ENCODE data around the gene CEP112. TPM values are rescaled to one million over a fixed set of nuclear protein-coding genes. Genes with fewer than 3 reads are reported as not detected.

CEP112 gene
- total RNA-seq, 1 experiment from 2014 or later, result 9.5 TPM

GRCh38 chr17:66138120-66138519 is 53.8 kb downstream of the CEP112 start:
- no peak for DNase-seq (ENCODE audit: low read depth, low spot score)
- Histone ChIP-seq H3K4me3 (ENCODE audit: low read depth in 2 of 2, low read length in 2 of 2) (no peak overlapping the region), H3K4me1 (ENCODE audit: control insufficient read depth, insufficient read depth, low read length) (no peaks in the 10 kb centered on the region), H3K9me3 (ENCODE audit: control insufficient read depth, insufficient read depth, low read depth, low read length) (no peaks in the 10 kb centered on the region), H3K27me3 (ENCODE audit: control insufficient read depth, insufficient read depth, low read length) (no peaks in the 10 kb centered on the region), H3K36me3 (ENCODE audit: control insufficient read depth, insufficient read depth, low read length) (no peaks in the 10 kb centered on the region), H3K27ac (ENCODE audit: low read length) (no peak overlapping the region)
- in situ Hi-C loops (cut with HindIII; ENCODE audit: low pct_unique_long_range_greater_than_20kb, low sequenced_read_pairs), result no loop called here
- POLR2A ChIA-PET, result no interaction called here
- intact Hi-C loops (cut with micrococcal nuclease; ENCODE audit: unreplicated experiment), result no loop called here
- BruUV-seq (replicated peaks), result no TSS peak
- CTCF ChIA-PET, result no interaction called here
- TF ChIP-seq TCF7L2 (IDR thresholded peaks at IDR 0.05; ENCODE audit: low read depth, low read length) (no peak), SIN3A (IDR thresholded peaks at IDR 0.05; ENCODE audit: borderline replicate concordance, insufficient read depth, low read depth, low read length) (no peak), POLR2AphosphoS5 (IDR thresholded peaks at IDR 0.05; ENCODE audit: low read depth, low read length) (no peak)
- TF ChIP-seq, protein P1, sequence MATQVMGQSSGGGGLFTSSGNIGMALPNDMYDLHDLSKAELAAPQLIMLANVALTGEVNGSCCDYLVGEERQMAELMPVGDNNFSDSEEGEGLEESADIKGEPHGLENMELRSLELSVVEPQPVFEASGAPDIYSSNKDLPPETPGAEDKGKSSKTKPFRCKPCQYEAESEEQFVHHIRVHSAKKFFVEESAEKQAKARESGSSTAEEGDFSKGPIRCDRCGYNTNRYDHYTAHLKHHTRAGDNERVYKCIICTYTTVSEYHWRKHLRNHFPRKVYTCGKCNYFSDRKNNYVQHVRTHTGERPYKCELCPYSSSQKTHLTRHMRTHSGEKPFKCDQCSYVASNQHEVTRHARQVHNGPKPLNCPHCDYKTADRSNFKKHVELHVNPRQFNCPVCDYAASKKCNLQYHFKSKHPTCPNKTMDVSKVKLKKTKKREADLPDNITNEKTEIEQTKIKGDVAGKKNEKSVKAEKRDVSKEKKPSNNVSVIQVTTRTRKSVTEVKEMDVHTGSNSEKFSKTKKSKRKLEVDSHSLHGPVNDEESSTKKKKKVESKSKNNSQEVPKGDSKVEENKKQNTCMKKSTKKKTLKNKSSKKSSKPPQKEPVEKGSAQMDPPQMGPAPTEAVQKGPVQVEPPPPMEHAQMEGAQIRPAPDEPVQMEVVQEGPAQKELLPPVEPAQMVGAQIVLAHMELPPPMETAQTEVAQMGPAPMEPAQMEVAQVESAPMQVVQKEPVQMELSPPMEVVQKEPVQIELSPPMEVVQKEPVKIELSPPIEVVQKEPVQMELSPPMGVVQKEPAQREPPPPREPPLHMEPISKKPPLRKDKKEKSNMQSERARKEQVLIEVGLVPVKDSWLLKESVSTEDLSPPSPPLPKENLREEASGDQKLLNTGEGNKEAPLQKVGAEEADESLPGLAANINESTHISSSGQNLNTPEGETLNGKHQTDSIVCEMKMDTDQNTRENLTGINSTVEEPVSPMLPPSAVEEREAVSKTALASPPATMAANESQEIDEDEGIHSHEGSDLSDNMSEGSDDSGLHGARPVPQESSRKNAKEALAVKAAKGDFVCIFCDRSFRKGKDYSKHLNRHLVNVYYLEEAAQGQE (IDR thresholded peaks at IDR 0.05; ENCODE audit: insufficient read depth in 1 of 2, low read depth in 2 of 2, low read length in 1 of 2), result no peak
- TF ChIP-seq, protein P2, sequence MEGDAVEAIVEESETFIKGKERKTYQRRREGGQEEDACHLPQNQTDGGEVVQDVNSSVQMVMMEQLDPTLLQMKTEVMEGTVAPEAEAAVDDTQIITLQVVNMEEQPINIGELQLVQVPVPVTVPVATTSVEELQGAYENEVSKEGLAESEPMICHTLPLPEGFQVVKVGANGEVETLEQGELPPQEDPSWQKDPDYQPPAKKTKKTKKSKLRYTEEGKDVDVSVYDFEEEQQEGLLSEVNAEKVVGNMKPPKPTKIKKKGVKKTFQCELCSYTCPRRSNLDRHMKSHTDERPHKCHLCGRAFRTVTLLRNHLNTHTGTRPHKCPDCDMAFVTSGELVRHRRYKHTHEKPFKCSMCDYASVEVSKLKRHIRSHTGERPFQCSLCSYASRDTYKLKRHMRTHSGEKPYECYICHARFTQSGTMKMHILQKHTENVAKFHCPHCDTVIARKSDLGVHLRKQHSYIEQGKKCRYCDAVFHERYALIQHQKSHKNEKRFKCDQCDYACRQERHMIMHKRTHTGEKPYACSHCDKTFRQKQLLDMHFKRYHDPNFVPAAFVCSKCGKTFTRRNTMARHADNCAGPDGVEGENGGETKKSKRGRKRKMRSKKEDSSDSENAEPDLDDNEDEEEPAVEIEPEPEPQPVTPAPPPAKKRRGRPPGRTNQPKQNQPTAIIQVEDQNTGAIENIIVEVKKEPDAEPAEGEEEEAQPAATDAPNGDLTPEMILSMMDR (IDR thresholded peaks at IDR 0.05), result no peak
- no peak for ATAC-seq

GRCh38 chr17:66135896-66136295 is 56.0 kb downstream of the CEP112 start:
- Histone ChIP-seq H3K4me3 (ENCODE audit: low read depth in 2 of 2, low read length in 2 of 2) (no peak overlapping the region), H3K4me1 (ENCODE audit: control insufficient read depth, insufficient read depth, low read length) (no peaks in the 10 kb centered on the region), H3K27ac (ENCODE audit: low read length) (no peak overlapping the region), H3K27me3 (ENCODE audit: control insufficient read depth, insufficient read depth, low read length) (no peaks in the 10 kb centered on the region), H3K36me3 (ENCODE audit: control insufficient read depth, insufficient read depth, low read length) (no peaks in the 10 kb centered on the region), H3K9me3 (ENCODE audit: control insufficient read depth, insufficient read depth, low read depth, low read length) (no peaks in the 10 kb centered on the region)
- intact Hi-C loops (cut with micrococcal nuclease; ENCODE audit: unreplicated experiment) (no loop called here), in situ Hi-C loops (cut with HindIII; ENCODE audit: low pct_unique_long_range_greater_than_20kb, low sequenced_read_pairs) (no loop called here)
- DNase-seq (ENCODE audit: low read depth, low spot score) (no peak), ATAC-seq (no peak)
- TF ChIP-seq, protein P2 (IDR thresholded peaks at IDR 0.05), result no peak
- TF ChIP-seq, protein P1 (IDR thresholded peaks at IDR 0.05; ENCODE audit: insufficient read depth in 1 of 2, low read depth in 2 of 2, low read length in 1 of 2), result no peak
- TF ChIP-seq POLR2AphosphoS5 (IDR thresholded peaks at IDR 0.05; ENCODE audit: low read depth, low read length) (no peak), TCF7L2 (IDR thresholded peaks at IDR 0.05; ENCODE audit: low read depth, low read length) (no peak), SIN3A (IDR thresholded peaks at IDR 0.05; ENCODE audit: borderline replicate concordance, insufficient read depth, low read depth, low read length) (no peak)
- no TSS peak for BruUV-seq (replicated peaks)
- ChIA-PET POLR2A (no interaction called here), CTCF (no interaction called here)
